Activated CD8-positive, alpha-beta memory T cell treated with anti-CD3 and anti-CD28 coated beads, Interleukin-2, amount 50 U/mL, for 1 hour (primary cell): Measurements from ENCODE around the gene IPO7.
A peak's percentile ranks its signal among the peaks of the same experiment; 100 is the strongest.
"Not testable (repeated sequence)": the region's sequence is repeated elsewhere in the genome, so short reads cannot be mapped to it uniquely, and the experiment has no call there.

ENCODE experiments used
- DNase-seq: peaks from one replicate; pipeline ENCODE4 v3.0.0-alpha.2; 2020; ENCODE audit errors: extremely low read depth

The IPO7 gene

GRCh38 chr11:9384535-9385326 is at the start of gene IPO7:
IPO7 (plus strand) TSS chr11:9384652; CDS start chr11:9384764, 112 bp downstream.
- peak; percentile 61 for DNase-seq

- DNase-seq: no peak
These were observed 42.7 kb upstream of the IPO7 start for GRCh38 chr11:9341638-9342178.

DNA sequence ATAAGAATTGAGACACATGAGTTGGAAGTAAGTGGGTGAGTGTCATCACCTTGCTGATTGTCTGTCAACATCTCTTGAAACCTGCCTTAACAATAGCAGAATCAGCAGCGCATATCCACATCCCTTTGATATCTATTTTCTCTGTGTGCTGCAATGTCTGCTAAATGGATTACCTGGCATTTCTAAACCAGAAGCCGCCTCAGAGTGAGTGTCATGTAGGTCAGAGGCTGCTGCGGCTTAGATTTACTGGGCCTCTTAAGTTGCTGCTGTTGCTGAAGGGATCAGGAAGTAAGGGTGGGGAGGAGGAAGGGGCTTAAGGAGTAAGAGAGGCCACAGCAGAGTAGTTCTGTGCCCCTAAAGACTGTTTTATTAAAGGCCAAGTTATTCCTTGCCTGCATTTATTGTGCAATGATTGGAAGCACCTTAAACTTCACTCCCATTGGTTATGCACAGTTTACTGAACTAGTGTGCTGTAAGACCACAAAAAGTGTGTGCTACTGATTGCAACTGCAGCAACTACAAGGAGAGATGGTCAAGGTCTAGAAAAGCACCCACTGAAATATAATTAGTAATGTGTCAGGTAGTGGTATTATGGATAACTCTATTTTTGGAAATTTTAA is 40.3 kb upstream of the IPO7 start:
- no peak for DNase-seq

DNA sequence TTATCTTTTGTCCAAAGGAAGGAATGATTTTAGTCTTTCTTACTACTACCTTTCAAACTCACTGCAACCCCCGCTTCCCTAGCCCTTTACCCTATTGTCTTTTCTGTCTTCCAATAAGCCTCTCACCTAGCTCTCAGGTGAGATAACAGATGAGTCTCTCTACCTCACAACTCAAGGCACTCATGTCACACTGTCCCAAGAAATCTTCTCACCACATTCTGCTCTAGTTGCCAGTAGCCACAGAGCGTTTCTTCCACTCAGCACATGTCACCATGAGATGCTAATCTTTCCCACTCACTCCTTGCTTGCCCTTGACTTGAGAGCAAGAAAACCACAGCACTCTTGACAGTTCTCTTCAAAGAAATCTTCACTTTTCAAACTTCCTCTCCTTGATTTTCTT is 37.4 kb upstream of the IPO7 start:
- DNase-seq: no peak

- not testable (repeated sequence) for DNase-seq
These were observed 36.7 kb upstream of the IPO7 start for GRCh38 chr11:9347779-9348178.

DNA sequence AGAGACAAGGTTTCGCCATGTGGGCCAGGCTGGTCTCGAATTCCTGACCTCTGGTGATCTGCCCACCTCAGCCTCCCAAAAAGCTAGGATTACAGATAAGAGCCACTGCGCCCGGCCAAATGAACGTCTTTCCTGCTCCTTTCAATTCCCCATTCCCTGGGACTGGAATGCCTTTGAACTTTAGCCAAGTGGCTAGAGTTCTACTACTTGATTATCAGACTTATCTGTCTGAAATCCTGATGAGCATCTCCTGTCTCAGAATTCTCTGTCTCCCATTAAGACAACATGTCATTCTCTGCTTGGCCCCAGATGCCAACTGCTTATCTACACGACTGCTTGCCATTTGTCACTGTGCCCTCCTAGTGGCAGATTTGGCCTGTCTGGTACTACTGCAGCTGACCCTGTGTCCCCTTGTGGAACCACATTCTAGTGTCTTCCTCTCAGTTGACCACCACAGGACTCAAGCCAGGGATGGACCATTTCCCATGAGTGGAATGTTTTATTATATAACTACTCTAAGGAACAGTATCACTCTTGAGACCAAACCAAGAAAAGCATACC is 33.1 kb upstream of the IPO7 start:
- DNase-seq: no peak

DNA sequence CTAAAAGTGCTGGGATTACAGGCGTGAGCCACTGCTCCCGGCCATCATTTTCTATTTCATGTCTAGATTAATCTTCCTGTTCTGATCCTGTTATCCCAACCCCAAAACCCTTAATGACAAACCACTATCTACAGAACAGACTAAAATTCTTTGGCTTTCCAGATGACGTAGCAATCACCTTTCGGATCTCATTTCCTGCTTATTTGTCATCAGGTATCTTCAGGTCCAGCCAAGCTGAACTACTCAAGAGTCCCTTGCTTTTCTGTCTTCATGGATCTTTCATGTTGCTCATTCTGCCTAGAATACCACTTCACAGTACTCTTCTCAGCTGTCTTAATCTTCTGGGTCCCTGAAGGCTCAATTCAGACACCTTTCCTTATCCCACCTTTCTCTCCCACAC is 27.4 kb upstream of the IPO7 start:
- no peak for DNase-seq

- not testable (repeated sequence) for DNase-seq
These were observed 23.4 kb upstream of the IPO7 start for GRCh38 chr11:9360862-9361622.

DNA sequence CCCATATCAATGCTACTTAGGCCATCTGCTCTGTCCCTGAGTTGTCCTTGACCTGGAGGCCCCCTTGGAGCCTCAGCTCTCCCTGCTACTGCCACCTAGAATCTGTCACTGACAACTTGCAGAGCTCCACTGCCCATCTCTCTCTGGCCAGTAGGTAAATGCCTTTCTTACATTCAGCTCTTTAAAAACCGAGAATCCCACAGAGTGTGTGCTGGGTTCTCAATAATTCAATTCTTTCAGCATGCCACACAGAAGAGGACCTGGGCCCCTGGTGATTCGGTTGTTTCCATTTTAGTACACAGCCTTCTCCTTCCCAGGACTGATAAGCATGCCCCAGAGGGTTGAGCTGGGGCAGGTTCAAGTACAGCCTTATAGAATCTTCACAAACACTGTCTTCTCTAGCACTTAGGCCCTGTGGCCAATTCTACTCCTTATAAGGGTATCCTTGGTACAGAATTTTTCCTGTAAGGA is 22.0 kb upstream of the IPO7 start:
- DNase-seq: no peak

- peak; percentile 61 for DNase-seq
These were observed 20.2 kb upstream of the IPO7 start for GRCh38 chr11:9363954-9364912.

GRCh38 chr11:9367551-9367950 is 16.9 kb upstream of the IPO7 start:
- DNase-seq: no peak

DNA sequence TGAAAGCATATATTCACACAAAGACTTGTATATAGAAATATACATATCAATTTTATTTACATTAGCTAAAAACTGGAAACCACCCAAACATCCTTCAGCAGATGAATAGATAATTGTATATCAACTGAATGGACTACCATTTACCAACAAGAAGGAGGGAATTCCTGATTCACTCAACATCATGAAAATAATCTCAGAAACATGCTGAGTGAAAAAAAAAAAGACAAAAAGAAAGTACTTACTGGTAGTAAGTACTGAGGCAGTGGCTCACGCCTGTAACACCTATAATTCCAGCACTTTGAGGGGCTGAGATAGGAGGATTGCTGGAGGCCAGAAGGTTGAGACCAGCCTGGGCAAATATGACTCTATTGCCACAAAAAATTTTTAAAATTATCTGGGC is 7.4 kb upstream of the IPO7 start:
- no peak for DNase-seq

DNA sequence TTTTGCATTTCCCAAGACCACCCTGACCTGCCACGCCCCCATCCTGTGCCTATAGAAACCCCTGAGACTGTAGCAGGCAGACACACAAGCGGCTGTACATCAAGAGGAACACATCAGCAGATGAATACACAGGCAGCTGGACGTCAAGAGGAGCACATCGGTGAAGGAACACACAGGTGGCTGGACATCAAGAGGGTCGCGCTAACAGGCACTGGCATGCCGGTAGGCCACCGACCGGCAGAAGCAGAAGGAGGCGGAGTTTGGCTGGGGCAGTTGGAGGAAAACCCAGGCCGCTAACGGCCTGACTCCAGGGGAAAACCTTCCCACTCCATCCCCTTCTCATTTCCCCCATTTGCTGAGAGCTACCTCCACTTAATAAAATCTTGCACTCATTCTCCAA is 5.4 kb upstream of the IPO7 start:
- no peak for DNase-seq

- no peak for DNase-seq
These were observed 3.7 kb upstream of the IPO7 start for GRCh38 chr11:9380773-9381172.

DNA sequence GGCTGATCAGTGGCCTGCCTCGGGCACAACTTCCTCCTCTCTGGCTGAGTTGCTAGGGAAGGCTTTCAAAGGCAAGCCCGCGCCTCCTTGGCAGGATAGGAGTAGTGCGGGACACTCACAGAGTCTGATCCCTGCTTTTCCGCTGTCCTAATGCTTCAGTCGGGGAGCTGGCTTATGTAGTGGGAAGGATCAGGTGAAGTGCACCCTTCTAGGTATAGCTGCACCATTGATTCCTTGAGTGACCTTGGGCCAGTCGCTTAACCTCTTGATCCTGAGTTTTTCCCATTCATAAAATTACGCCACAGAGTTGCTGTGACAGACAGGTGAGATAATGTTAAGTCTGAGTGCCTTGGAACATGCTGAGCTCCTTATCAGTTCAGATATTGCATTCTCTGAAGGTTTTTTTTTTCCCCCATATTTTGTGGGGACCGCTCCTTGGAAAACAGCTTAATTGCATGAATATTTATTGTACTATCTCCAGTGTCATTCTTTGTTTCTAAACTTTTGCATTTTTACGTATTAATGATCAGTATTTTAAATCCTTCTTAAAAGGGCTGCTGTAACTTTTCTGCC is 961 bp downstream of the IPO7 start:
- DNase-seq: no peak

DNA sequence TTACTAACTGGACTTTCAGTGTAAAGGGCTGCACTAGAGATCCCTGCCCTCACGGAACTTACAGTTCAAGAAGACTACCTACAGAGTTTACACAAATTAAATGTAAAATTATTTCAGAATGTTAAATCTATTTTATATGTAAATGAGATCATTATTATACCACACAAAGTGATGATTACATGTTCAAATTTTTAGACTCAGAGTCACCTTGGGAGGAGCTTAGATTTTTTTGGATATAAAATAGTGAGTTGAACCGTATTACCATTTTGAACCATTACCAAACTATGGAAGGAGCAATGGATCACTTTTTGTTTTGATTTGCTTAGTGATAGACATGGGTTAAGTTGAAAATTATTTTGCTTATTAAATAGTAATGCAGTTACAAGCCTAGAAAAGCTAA is 1.6 kb downstream of the IPO7 start:
- no peak for DNase-seq

GRCh38 chr11:9386901-9387300 is 2.4 kb downstream of the IPO7 start:
- no peak for DNase-seq

- DNase-seq: no peak
These were observed 11.9 kb downstream of the IPO7 start for GRCh38 chr11:9396310-9396709.

- no peak for DNase-seq
These were observed 12.3 kb downstream of the IPO7 start for GRCh38 chr11:9396752-9397151.
